ENCODE data around the gene TMC6.

TMC6 gene

GRCh38 chr17:78123258-78123929 lies 5.2 kb downstream of the TMC6 start:
- CTCF ChIA-PET, result interaction anchor here (2.0 kb wide), 1 partner anchor 11 kb away, joined by 9 read pairs; no protein-coding TSS in a partner anchor
- TF ChIP-seq CTCF (conservative IDR thresholded peaks at IDR 0.05; ENCODE audit: low read depth), result no peak
- POLR2A ChIA-PET (ENCODE audit: low non-redundant PET), result no interaction called here
- H3K27ac ChIP-seq, result no peak overlapping the region
- DNase-seq (ENCODE audit: low spot score), result no peak

- ChIA-PET POLR2A (ENCODE audit: low non-redundant PET) (no interaction called here), CTCF (no interaction called here)
- H3K27ac ChIP-seq, result no peak overlapping the region
- TF ChIP-seq CTCF (conservative IDR thresholded peaks at IDR 0.05; ENCODE audit: low read depth), result no peak
- DNase-seq (ENCODE audit: low spot score), result no peak
Observed at GRCh38 chr17:78122931-78123249, 5.7 kb downstream of the TMC6 start.

- DNase-seq (ENCODE audit: low spot score), result no peak
- H3K27ac ChIP-seq, result no peak overlapping the region
- ChIA-PET POLR2A (ENCODE audit: low non-redundant PET) (interaction anchor here (0.8 kb wide), 1 partner anchor 95 kb away, joined by 3 read pairs; no protein-coding TSS in a partner anchor), CTCF (no interaction called here)
- TF ChIP-seq CTCF (conservative IDR thresholded peaks at IDR 0.05; ENCODE audit: low read depth), result no peak
Observed at GRCh38 chr17:78122216-78122930, 6.2 kb downstream of the TMC6 start.

GRCh38 chr17:78121801-78122215 lies 6.7 kb downstream of the TMC6 start:
- ChIA-PET POLR2A (ENCODE audit: low non-redundant PET) (interaction anchor here (0.8 kb wide), 1 partner anchor 96 kb away, joined by 3 read pairs; no protein-coding TSS in a partner anchor), CTCF (interaction anchor here (0.6 kb wide), 1 partner anchor 12 kb away, joined by 5 read pairs; no protein-coding TSS in a partner anchor)
- no peak for TF ChIP-seq CTCF (conservative IDR thresholded peaks at IDR 0.05; ENCODE audit: low read depth)
- H3K27ac ChIP-seq, result no peak overlapping the region
- no peak for DNase-seq (ENCODE audit: low spot score)

GRCh38 chr17:78120971-78121800 lies 7.4 kb downstream of the TMC6 start:
- CTCF ChIA-PET, result interaction anchor here (0.6 to 1.5 kb wide), 2 partner anchors 11 to 16 kb away, joined by 5 to 6 read pairs; no protein-coding TSS in a partner anchor
- no peak for DNase-seq (ENCODE audit: low spot score)
- POLR2A ChIA-PET (ENCODE audit: low non-redundant PET), result interaction anchor here (0.8 kb wide), 1 partner anchor 96 kb away, joined by 3 read pairs; no protein-coding TSS in a partner anchor
- no peak for TF ChIP-seq CTCF (conservative IDR thresholded peaks at IDR 0.05; ENCODE audit: low read depth)
- H3K27ac ChIP-seq, result no peak overlapping the region

- POLR2A ChIA-PET (ENCODE audit: low non-redundant PET), result no interaction called here
- H3K27ac ChIP-seq, result 0 out of 2 replicates have a peak overlapping the region, but pooled peaks have one; percentile 8
- no peak for DNase-seq (ENCODE audit: low spot score)
- CTCF ChIA-PET, result interaction anchor here (0.6 to 1.5 kb wide), 2 partner anchors 17 to 24 kb away, joined by 3 to 6 read pairs; no protein-coding TSS in a partner anchor
- no peak for TF ChIP-seq CTCF (conservative IDR thresholded peaks at IDR 0.05; ENCODE audit: low read depth)
Observed at GRCh38 chr17:78120537-78120936, 8.0 kb downstream of the TMC6 start.
